A673 (cell line): ENCODE results near the gene CKM. TPM values are rescaled to one million over a fixed set of nuclear protein-coding genes. Genes with fewer than 3 reads are reported as not detected.

Source experiments
- BruUV-seq: library from RNA; stranded (reverse); fragments of 400-500 nt; replicated peaks from 2 replicates; lab custom pipeline; 2021; lab: Mats Ljungman, UMichigan
- CTCF ChIA-PET: fragments of 300-600 bp; sonication (Branson Sonifier 250); formaldehyde crosslinking; loops from one replicate; lab custom pipeline; 2022; ENCODE audit warnings: antibody characterized with exemption; lab: Charles Lee
- POLR2A ChIA-PET: fragments of 300-600 bp; sonication (Branson Sonifier 250); formaldehyde crosslinking; loops from one replicate; lab custom pipeline; 2022; ENCODE audit warnings: antibody characterized with exemption; ENCODE audit not compliant: low non-redundant PET; lab: Charles Lee
- DNase-seq: peaks from one replicate; pipeline ENCODE4 v3.0.0-alpha.2; 2015; ENCODE audit warnings: low spot score
- H3K27ac ChIP-seq: fragments of 200-600 bp; sonication (generic); 2 replicates; pipeline ENCODE4 v1.5.1; 2016; ENCODE audit warnings: mixed run types, low read depth, mild to moderate bottlenecking, mixed read lengths, antibody characterized with exemption, low read length; ENCODE audit not compliant: poor library complexity, severe bottlenecking
- H3K27me3 ChIP-seq: fragments of 200-600 bp; sonication (generic); replicated peaks from 2 replicates; pipeline ENCODE4 v1.6.1; 2017; ENCODE audit warnings: mixed run types, low read depth, mild to moderate bottlenecking, mixed read lengths, antibody characterized with exemption, low read length; ENCODE audit not compliant: insufficient read depth, poor library complexity
- H3K36me3 ChIP-seq: fragments of 200-600 bp; sonication (generic); 2 replicates; pipeline ENCODE4 v1.6.1; 2016; ENCODE audit warnings: mixed run types, mild to moderate bottlenecking, mixed read lengths, antibody characterized with exemption, low read length; ENCODE audit not compliant: insufficient read depth, poor library complexity, severe bottlenecking
- H3K4me1 ChIP-seq: fragments of 200-600 bp; sonication (generic); 2 replicates; pipeline ENCODE4 v1.6.1; 2017; ENCODE audit warnings: mixed run types, mild to moderate bottlenecking, mixed read lengths, antibody characterized with exemption, low read length; ENCODE audit not compliant: insufficient read depth, poor library complexity, severe bottlenecking
- H3K4me3 ChIP-seq: fragments of 200-600 bp; sonication (generic); 2 replicates; pipeline ENCODE4 v1.5.1; 2016; ENCODE audit warnings: low read depth, mixed run types, mild to moderate bottlenecking, mixed read lengths, low read length; ENCODE audit not compliant: poor library complexity, severe bottlenecking
- H3K9me3 ChIP-seq: fragments of 200-600 bp; sonication (generic); 2 replicates; pipeline ENCODE4 v1.6.1; 2016; ENCODE audit warnings: mixed run types, low read depth, mild to moderate bottlenecking, mixed read lengths, antibody characterized with exemption, low read length; ENCODE audit not compliant: poor library complexity, severe bottlenecking
- CTCF ChIP-seq: fragments of 300-800, 200-600 bp; sonication (generic); conservative IDR thresholded peaks from 2 replicates; pipeline ENCODE4 v1.5.1; 2017; ENCODE audit warnings: low read depth, mild to moderate bottlenecking, antibody characterized with exemption, low read length, moderate library complexity, mixed read lengths
- EZH2 ChIP-seq: fragments of 200-600 bp; sonication (generic); IDR thresholded peaks from 2 replicates; pipeline ENCODE4 v1.6.1; 2017; ENCODE audit warnings: borderline replicate concordance, low read depth, mild to moderate bottlenecking, mixed read lengths, antibody characterized with exemption, low read length; ENCODE audit not compliant: poor library complexity, severe bottlenecking
- intact Hi-C: fragments of 100-400 bp; cut with micrococcal nuclease; formaldehyde crosslinking; loops from one replicate; pipeline ENCODE4 v1.10.0; 2022; ENCODE audit not compliant: unreplicated experiment
- total RNA-seq: library from RNA; stranded (reverse); gene quantifications from 2 replicates; pipeline ENCODE4 v1.2.3, GENCODE V29; 2021

Gene CKM
- total RNA-seq, 1 experiment from 2014 or later, result not detected

- BruUV-seq, result no TSS peak
- POLR2A ChIA-PET, result no interaction called here
- intact Hi-C loops, result no loop called here
- no peak overlapping the region for H3K4me3 ChIP-seq
- H3K4me1 ChIP-seq, result no peaks in the 10 kb centered on the region
- TF ChIP-seq CTCF (no peak), EZH2 (no peak)
- CTCF ChIA-PET, result no interaction called here
- H3K36me3 ChIP-seq, result peaks cover 17% of the 10 kb centered on the region
- H3K27me3 ChIP-seq, result no peaks in the 10 kb centered on the region
- no peak for DNase-seq
- H3K27ac ChIP-seq, result no peak overlapping the region
- no peaks in the 10 kb centered on the region for H3K9me3 ChIP-seq
Measured at GRCh38 chr19:45362291-45362690, 39.6 kb upstream of the CKM start.

- Histone ChIP-seq H3K9me3 (no peaks in the 10 kb centered on the region), H3K27me3 (no peaks in the 10 kb centered on the region), H3K4me1 (no peaks in the 10 kb centered on the region), H3K27ac (no peak overlapping the region), H3K4me3 (no peak overlapping the region), H3K36me3 (peaks cover 24% of the 10 kb centered on the region)
- ChIA-PET CTCF (no interaction called here), POLR2A (no interaction called here)
- no peak for TF ChIP-seq EZH2
- TF ChIP-seq CTCF, result no peak
- BruUV-seq, result no TSS peak
- no peak for DNase-seq
- intact Hi-C loops, result no loop called here
Measured at GRCh38 chr19:45361608-45362007, 38.9 kb upstream of the CKM start.

- intact Hi-C loops, result no loop called here
- H3K9me3 ChIP-seq, result no peaks in the 10 kb centered on the region
- DNase-seq, result no peak
- no peak for TF ChIP-seq CTCF
- no peak for TF ChIP-seq EZH2
- H3K4me3 ChIP-seq, result no peak overlapping the region
- CTCF ChIA-PET, result no interaction called here
- no peaks in the 10 kb centered on the region for H3K27me3 ChIP-seq
- H3K27ac ChIP-seq, result no peak overlapping the region
- peaks cover 44% of the 10 kb centered on the region for H3K36me3 ChIP-seq
- no peaks in the 10 kb centered on the region for H3K4me1 ChIP-seq
- POLR2A ChIA-PET, result no interaction called here
- BruUV-seq, result no TSS peak
Measured at GRCh38 chr19:45358213-45358792, 35.6 kb upstream of the CKM start.
